ENCODE data around the gene ALG12.

DNA sequence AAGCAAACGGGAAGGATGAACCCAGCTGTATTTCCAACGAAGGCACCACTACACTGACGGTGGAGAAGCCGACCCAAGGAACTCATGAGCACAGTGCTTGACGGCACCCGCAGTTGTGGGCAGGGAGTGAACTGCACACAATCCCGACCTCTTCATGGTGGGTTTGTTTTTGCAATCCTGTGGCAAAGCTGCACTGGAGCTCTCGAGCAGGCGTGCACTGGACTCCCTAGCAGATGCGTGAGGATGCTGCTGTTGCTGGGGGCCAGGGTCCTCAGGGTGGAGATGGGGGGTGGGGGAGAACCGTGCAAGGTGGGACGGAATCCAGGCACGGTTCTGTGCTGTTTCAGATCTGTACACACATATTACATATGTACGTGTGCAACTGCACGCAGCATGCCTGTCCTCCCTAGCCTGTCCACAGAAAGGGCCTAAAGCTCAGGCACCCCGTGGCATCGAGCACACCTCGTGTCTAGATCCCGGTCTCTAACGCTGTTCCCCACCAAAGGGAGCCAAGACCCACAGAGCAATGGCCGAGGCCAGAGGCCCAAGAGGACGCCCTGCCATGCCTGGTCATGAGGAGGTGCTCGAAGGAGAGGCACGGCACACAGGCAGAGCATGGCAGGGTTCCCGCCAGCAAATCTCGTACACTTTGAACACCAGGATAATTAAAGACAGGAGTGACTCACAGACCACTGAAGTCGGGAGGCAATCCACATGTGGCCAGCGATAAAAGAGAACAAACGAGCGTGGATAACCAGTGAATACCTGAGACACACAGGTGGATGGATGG lies 17.6 kb downstream of the ALG12 start:
- TF ChIP-seq TAF1 (IDR thresholded peaks at IDR 0.05; ENCODE audit: borderline replicate concordance, insufficient read depth, low read length): no peak
- TF ChIP-seq, protein P1, sequence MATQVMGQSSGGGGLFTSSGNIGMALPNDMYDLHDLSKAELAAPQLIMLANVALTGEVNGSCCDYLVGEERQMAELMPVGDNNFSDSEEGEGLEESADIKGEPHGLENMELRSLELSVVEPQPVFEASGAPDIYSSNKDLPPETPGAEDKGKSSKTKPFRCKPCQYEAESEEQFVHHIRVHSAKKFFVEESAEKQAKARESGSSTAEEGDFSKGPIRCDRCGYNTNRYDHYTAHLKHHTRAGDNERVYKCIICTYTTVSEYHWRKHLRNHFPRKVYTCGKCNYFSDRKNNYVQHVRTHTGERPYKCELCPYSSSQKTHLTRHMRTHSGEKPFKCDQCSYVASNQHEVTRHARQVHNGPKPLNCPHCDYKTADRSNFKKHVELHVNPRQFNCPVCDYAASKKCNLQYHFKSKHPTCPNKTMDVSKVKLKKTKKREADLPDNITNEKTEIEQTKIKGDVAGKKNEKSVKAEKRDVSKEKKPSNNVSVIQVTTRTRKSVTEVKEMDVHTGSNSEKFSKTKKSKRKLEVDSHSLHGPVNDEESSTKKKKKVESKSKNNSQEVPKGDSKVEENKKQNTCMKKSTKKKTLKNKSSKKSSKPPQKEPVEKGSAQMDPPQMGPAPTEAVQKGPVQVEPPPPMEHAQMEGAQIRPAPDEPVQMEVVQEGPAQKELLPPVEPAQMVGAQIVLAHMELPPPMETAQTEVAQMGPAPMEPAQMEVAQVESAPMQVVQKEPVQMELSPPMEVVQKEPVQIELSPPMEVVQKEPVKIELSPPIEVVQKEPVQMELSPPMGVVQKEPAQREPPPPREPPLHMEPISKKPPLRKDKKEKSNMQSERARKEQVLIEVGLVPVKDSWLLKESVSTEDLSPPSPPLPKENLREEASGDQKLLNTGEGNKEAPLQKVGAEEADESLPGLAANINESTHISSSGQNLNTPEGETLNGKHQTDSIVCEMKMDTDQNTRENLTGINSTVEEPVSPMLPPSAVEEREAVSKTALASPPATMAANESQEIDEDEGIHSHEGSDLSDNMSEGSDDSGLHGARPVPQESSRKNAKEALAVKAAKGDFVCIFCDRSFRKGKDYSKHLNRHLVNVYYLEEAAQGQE (IDR thresholded peaks at IDR 0.05; ENCODE audit: insufficient read depth in 1 of 2, low read depth in 2 of 2, low read length in 2 of 2): no peak
- no peak for TF ChIP-seq SIN3A (IDR thresholded peaks at IDR 0.05; ENCODE audit: borderline replicate concordance, insufficient read depth, low read length)
- no peak for TF ChIP-seq POLR2AphosphoS5 (IDR thresholded peaks at IDR 0.05; ENCODE audit: low read depth, low read length)
- no peak for TF ChIP-seq FOXP2 (optimal IDR thresholded peaks at IDR 0.05; ENCODE audit: borderline replicate concordance, extremely low read depth, extremely low read length, insufficient read depth)

Data from PFSK-1 (cell line).